ENCODE measurements around the gene WNK1.

- TF ChIP-seq, protein P1, sequence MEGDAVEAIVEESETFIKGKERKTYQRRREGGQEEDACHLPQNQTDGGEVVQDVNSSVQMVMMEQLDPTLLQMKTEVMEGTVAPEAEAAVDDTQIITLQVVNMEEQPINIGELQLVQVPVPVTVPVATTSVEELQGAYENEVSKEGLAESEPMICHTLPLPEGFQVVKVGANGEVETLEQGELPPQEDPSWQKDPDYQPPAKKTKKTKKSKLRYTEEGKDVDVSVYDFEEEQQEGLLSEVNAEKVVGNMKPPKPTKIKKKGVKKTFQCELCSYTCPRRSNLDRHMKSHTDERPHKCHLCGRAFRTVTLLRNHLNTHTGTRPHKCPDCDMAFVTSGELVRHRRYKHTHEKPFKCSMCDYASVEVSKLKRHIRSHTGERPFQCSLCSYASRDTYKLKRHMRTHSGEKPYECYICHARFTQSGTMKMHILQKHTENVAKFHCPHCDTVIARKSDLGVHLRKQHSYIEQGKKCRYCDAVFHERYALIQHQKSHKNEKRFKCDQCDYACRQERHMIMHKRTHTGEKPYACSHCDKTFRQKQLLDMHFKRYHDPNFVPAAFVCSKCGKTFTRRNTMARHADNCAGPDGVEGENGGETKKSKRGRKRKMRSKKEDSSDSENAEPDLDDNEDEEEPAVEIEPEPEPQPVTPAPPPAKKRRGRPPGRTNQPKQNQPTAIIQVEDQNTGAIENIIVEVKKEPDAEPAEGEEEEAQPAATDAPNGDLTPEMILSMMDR (IDR thresholded peaks at IDR 0.05): no peak
- TF ChIP-seq POLR2A (IDR thresholded peaks at IDR 0.05): no peak
Measured at GRCh38 chr12:712172-712863, 40.1 kb upstream of the WNK1 start.

All from lower leg skin (tissue), 3 donors.